Upper lobe of left lung (tissue), 6 donors: Measurements from ENCODE around the gene OR2M2. TPM values are rescaled to one million over a fixed set of nuclear protein-coding genes. Genes with fewer than 3 reads are reported as not detected.

Source experiments
- ATAC-seq, 2 donors: fragments of 200-7000 bp; cut with Tn5 transposase; one replicate each; pipeline ENCODE4 v1.9.1; 2022; ENCODE audit warnings: mild to moderate bottlenecking in 2 of 2, moderate library complexity in 2 of 2; ENCODE audit not compliant: low FRiP score in 2 of 2
- DNase-seq, 2 donors: peaks; one replicate each; pipeline ENCODE4 v3.0.0-alpha.2; 2019 to 2020
- H3K27ac ChIP-seq, 4 donors: fragments of 200-600 bp; sonication (generic); one replicate each; pipeline ENCODE4 v1.5.1; 2016 to 2019
- H3K27me3 ChIP-seq, 4 donors: fragments of 200-600 bp; sonication (generic); one replicate each; pipeline ENCODE4 v1.5.1; 2017 to 2019
- H3K36me3 ChIP-seq, 4 donors: fragments of 200-600 bp; sonication (generic); one replicate each; pipeline ENCODE4 v1.5.1; 2016 to 2019
- H3K4me1 ChIP-seq, 4 donors: fragments of 200-600 bp; sonication (generic); one replicate each; pipeline ENCODE4 v1.5.1; 2018 to 2019
- H3K4me3 ChIP-seq, 4 donors: fragments of 200-600 bp; sonication (generic); one replicate each; pipeline ENCODE4 v1.5.1; 2017 to 2019; ENCODE audit warnings: mild to moderate bottlenecking in 2 of 4, moderate library complexity in 1 of 4
- H3K9me3 ChIP-seq, 4 donors: fragments of 200-600 bp; sonication (generic); one replicate each; pipeline ENCODE4 v1.5.1; 2018 to 2019
- EP300 ChIP-seq, 4 donors: sonication (generic); formaldehyde crosslinking; IDR thresholded peaks; one replicate each; pipeline ENCODE4 v1.5.1; 2017; ENCODE audit warnings: antibody characterized with exemption in 4 of 4, control low read depth in 2 of 4
- POLR2A ChIP-seq, 4 donors: fragments of 450-650 bp; IDR thresholded peaks; one replicate each; pipeline ENCODE4 v1.5.1; 2016 to 2017; ENCODE audit warnings: antibody characterized with exemption in 4 of 4, mild to moderate bottlenecking in 2 of 4
- POLR2AphosphoS5 ChIP-seq, 2 donors: sonication (generic); formaldehyde crosslinking; IDR thresholded peaks; one replicate each; pipeline ENCODE4 v1.5.1; 2017; ENCODE audit warnings: antibody characterized with exemption in 2 of 2
- WGBS, 2 donors: methylation state at CpG; one replicate each; pipeline ENCODE4 v1.1.5; 2017 to 2018; 5-methylcytosine and 5-hydroxymethylcytosine counted together
- total RNA-seq, 6 donors: library from RNA; depleted of rRNA in 4 of 6; stranded (reverse); fragments of >200 nt in 4 of 6; gene quantifications; one replicate each; pipeline versions ENCODE4 v1.1.0 to v1.2.1, GENCODE V29; 2016 to 2021
- TF ChIP-seq, protein P1 (sequence below), 6 experiments: fragments of 450-650 bp in 4 of 6; fragments of 200-600 bp in 2 of 6; sonication (generic) in 2 of 6; IDR thresholded peaks; one replicate each; pipeline ENCODE4 v1.5.1; 2016 to 2019; ENCODE audit warnings: antibody characterized with exemption in 6 of 6
- donor health status: DM: no; HTN: no; CAD: no; lungs with moderate emphysema.
- donor health status: DM: no; HTN: yes; CAD: no; lungs with severe emphysema.

Gene OR2M2
- total RNA-seq, 6 donors from 2014 or later = not detected

DNA sequence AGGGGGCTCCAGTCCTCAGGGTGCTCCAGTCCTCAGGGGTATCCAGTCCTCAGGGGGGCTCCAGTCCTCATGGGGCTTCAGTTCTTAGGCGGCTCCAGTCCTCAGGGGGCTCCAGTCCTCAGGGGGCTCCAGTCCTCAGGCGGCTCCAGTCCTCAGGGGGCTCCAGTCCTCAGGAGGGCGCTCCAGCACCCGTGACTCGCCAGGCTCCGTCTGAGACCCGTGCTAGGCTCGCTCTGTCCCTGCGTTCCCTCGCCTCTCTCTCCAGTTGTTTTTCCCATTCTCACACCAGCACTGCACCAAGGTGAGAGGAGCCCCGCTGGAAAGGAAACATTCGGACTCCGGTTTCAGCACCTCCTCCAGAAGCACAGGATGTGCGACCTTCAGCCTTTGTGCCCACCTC is 9.4 kb upstream of the OR2M2 start:
- no peak overlapping the region for H3K27ac ChIP-seq
- H3K4me3 ChIP-seq = no peak overlapping the region
- TF ChIP-seq, protein P1, sequence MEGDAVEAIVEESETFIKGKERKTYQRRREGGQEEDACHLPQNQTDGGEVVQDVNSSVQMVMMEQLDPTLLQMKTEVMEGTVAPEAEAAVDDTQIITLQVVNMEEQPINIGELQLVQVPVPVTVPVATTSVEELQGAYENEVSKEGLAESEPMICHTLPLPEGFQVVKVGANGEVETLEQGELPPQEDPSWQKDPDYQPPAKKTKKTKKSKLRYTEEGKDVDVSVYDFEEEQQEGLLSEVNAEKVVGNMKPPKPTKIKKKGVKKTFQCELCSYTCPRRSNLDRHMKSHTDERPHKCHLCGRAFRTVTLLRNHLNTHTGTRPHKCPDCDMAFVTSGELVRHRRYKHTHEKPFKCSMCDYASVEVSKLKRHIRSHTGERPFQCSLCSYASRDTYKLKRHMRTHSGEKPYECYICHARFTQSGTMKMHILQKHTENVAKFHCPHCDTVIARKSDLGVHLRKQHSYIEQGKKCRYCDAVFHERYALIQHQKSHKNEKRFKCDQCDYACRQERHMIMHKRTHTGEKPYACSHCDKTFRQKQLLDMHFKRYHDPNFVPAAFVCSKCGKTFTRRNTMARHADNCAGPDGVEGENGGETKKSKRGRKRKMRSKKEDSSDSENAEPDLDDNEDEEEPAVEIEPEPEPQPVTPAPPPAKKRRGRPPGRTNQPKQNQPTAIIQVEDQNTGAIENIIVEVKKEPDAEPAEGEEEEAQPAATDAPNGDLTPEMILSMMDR (IDR thresholded peaks at IDR 0.05) = no peak
- TF ChIP-seq POLR2AphosphoS5 (IDR thresholded peaks at IDR 0.05) (no peak), POLR2A (IDR thresholded peaks at IDR 0.05) (no peak), EP300 (IDR thresholded peaks at IDR 0.05) (no peak)
- peak in 1 of 2 donors; percentile 36 for DNase-seq
- peaks cover 0 to 4% (median 0%) of the 10 kb centered on the region in 4 donors for H3K9me3 ChIP-seq
- H3K4me1 ChIP-seq = no peaks in the 10 kb centered on the region
- WGBS, 2 donors = 94 to 95% methylated on average over 13 of the region's 14 CpGs
- H3K36me3 ChIP-seq = no peaks in the 10 kb centered on the region
- ATAC-seq = no peak
- no peaks in the 10 kb centered on the region for H3K27me3 ChIP-seq

DNA sequence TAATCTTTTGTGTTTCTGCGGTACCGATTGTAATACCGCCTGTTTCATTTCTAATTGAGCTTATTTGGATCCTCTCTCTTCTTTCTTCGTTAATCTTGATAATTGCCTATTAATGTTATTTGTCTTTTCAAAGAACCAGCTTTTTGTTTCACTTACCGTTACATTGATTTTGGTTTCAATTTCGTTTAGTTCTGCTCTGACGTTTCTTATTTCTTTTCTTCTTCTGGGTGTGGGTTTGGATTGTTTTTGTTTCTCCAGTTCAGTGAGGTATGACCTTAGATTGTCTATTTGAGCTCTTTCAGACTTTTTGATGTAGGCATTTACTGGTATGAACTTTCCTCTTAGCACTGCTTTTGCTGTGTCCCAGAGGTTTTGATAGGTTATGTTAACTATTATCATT is 9.4 kb downstream of the OR2M2 start:
- H3K27ac ChIP-seq = no peak overlapping the region
- H3K4me3 ChIP-seq = no peak overlapping the region
- 64 to 74% methylated on average over 7 of the region's 7 CpGs for WGBS, 2 donors
- no peaks in the 10 kb centered on the region for H3K36me3 ChIP-seq
- H3K4me1 ChIP-seq = no peaks in the 10 kb centered on the region
- TF ChIP-seq POLR2AphosphoS5 (IDR thresholded peaks at IDR 0.05) (no peak), POLR2A (IDR thresholded peaks at IDR 0.05) (no peak), EP300 (IDR thresholded peaks at IDR 0.05) (no peak)
- TF ChIP-seq, protein P1 (IDR thresholded peaks at IDR 0.05) = no peak
- ATAC-seq (no peak), DNase-seq (no peak)
- no peaks in the 10 kb centered on the region for H3K9me3 ChIP-seq
- no peaks in the 10 kb centered on the region for H3K27me3 ChIP-seq

DNA sequence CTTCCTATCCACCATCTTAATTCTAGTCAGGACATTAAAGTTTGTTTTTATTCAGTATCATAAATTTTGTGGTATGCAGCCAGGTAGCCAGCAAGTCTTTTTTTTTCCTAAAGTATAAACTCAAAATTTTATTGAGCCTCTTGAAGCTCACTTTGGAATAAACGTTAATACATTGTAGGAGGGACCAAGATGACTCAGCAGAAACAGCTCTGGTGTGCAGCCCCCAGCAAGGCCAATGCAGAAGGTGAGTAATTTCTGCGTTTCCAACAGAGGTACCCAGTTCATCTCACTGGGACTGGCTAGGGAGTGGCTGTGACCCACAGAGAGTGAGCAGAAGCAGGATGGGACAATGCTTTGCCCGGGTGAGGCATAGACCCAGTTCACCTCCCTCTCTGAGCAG is 12.7 kb downstream of the OR2M2 start:
- no peaks in the 10 kb centered on the region for H3K4me1 ChIP-seq
- TF ChIP-seq POLR2AphosphoS5 (IDR thresholded peaks at IDR 0.05) (no peak), EP300 (IDR thresholded peaks at IDR 0.05) (no peak), POLR2A (IDR thresholded peaks at IDR 0.05) (no peak)
- TF ChIP-seq, protein P1 (IDR thresholded peaks at IDR 0.05) = no peak
- DNase-seq (no peak), ATAC-seq (no peak)
- WGBS, 2 donors = 66 to 72% methylated on average over 2 to 3 of the region's 3 CpGs
- H3K9me3 ChIP-seq = no peaks in the 10 kb centered on the region
- H3K4me3 ChIP-seq = no peak overlapping the region
- no peak overlapping the region for H3K27ac ChIP-seq
- no peaks in the 10 kb centered on the region for H3K36me3 ChIP-seq
- H3K27me3 ChIP-seq = no peaks in the 10 kb centered on the region

DNA sequence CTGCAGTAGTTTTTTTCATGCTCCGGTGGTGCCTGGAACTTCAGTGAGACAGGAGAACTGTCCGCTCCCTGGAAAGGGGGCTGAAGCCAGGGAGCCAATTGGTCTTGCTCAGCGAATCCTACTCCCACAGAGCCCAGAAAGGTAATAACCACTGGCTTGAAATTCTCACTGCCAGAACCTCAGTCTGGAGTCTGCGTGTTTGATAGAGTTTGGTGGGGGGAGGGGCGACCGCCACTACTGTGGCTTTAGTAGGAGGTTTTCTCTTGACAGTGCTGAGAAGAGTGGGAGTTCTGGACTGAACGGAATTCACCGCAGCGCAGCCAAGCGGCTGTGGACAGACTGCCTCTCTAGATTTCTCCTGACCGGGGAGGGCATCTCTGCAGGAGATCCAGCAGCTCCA is 14.4 kb downstream of the OR2M2 start:
- TF ChIP-seq POLR2A (IDR thresholded peaks at IDR 0.05) = no peak
- TF ChIP-seq EP300 (IDR thresholded peaks at IDR 0.05) = no peak
- TF ChIP-seq, protein P1 (IDR thresholded peaks at IDR 0.05) = no peak
- no peak for TF ChIP-seq POLR2AphosphoS5 (IDR thresholded peaks at IDR 0.05)
- ATAC-seq (no peak), DNase-seq (no peak)
- Histone ChIP-seq H3K4me3 (no peak overlapping the region), H3K27ac (no peak overlapping the region), H3K9me3 (peaks cover 0 to 4% (median 0%) of the 10 kb centered on the region in 4 donors), H3K27me3 (no peaks in the 10 kb centered on the region), H3K36me3 (no peaks in the 10 kb centered on the region), H3K4me1 (no peaks in the 10 kb centered on the region)
- 47 to 54% methylated on average over 11 of the region's 11 CpGs for WGBS, 2 donors

DNA sequence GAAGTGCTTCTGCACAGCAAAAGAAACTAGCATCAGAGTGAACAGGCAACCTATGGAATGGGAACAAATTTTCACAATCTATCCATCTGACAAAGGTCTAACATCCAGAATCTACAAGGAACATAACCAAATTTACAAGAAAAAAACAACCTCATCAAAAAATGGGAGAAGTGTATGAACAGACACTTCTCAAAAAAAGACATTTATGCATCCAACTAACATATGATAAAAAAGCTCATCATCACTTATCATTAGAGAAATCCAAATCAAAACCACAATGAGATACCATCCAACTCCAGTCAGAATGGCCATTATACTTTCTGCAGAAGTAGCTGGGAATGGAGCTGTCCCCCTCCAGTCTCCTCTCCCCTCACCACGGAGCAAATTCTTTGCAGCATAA is 19.5 kb downstream of the OR2M2 start:
- Histone ChIP-seq H3K36me3 (no peaks in the 10 kb centered on the region), H3K27me3 (no peaks in the 10 kb centered on the region), H3K9me3 (peaks cover 0 to 4% (median 0%) of the 10 kb centered on the region in 4 donors), H3K4me3 (no peak overlapping the region), H3K4me1 (no peaks in the 10 kb centered on the region), H3K27ac (no peak overlapping the region)
- TF ChIP-seq POLR2AphosphoS5 (IDR thresholded peaks at IDR 0.05) (no peak), EP300 (IDR thresholded peaks at IDR 0.05) (no peak), POLR2A (IDR thresholded peaks at IDR 0.05) (no peak)
- TF ChIP-seq, protein P1 (IDR thresholded peaks at IDR 0.05) = no peak
- ATAC-seq (no peak), DNase-seq (no peak)
- 61 to 77% methylated on average over 1 of the region's 1 CpG for WGBS, 2 donors
